Measurements from ENCODE around the gene ALPK3.

The ALPK3 gene

GRCh38 chr15:84889991-84890669 lies 73.0 kb downstream of the ALPK3 start:
- Histone ChIP-seq H3K27ac (ENCODE audit: low read depth, low read length) (no peak overlapping the region), H3K9me3 (ENCODE audit: control insufficient read depth, insufficient read depth, low read length) (no peaks in the 10 kb centered on the region), H3K4me2 (ENCODE audit: low read length) (no peak overlapping the region), H3K36me3 (ENCODE audit: control insufficient read depth, low read length) (no peaks in the 10 kb centered on the region), H3K79me2 (ENCODE audit: control insufficient read depth, low read length) (no peaks in the 10 kb centered on the region), H3F3A (ENCODE audit: control insufficient read depth, insufficient read depth) (no peaks in the 10 kb centered on the region), H3K4me1 (ENCODE audit: control insufficient read depth, low read length) (no peaks in the 10 kb centered on the region), H3K27me3 (ENCODE audit: control insufficient read depth, low read length) (no peaks in the 10 kb centered on the region), H3K9me2 (replicated peaks; ENCODE audit: control insufficient read depth, low read length) (no peaks in the 10 kb centered on the region), H4K20me1 (ENCODE audit: control insufficient read depth, insufficient read depth, low read depth, low read length) (no peaks in the 10 kb centered on the region), H3K4me3 (ENCODE audit: low read length) (no peak overlapping the region)
- TF ChIP-seq CTCF (IDR thresholded peaks at IDR 0.05; ENCODE audit: low read depth, low read length, poor library complexity, severe bottlenecking) (no peak), EZH2phosphoT487 (IDR thresholded peaks at IDR 0.05; ENCODE audit: borderline replicate concordance, low read length) (no peak)

GRCh38 chr15:84890670-84891162 lies 73.6 kb downstream of the ALPK3 start:
- TF ChIP-seq EZH2phosphoT487 (IDR thresholded peaks at IDR 0.05; ENCODE audit: borderline replicate concordance, low read length) (no peak), CTCF (IDR thresholded peaks at IDR 0.05; ENCODE audit: low read depth, low read length, poor library complexity, severe bottlenecking) (no peak)
- Histone ChIP-seq H3K27ac (ENCODE audit: low read depth, low read length) (no peak overlapping the region), H3K27me3 (ENCODE audit: control insufficient read depth, low read length) (no peaks in the 10 kb centered on the region), H3K9me3 (ENCODE audit: control insufficient read depth, insufficient read depth, low read length) (no peaks in the 10 kb centered on the region), H3K4me2 (ENCODE audit: low read length) (no peak overlapping the region), H3K79me2 (ENCODE audit: control insufficient read depth, low read length) (no peaks in the 10 kb centered on the region), H3K4me1 (ENCODE audit: control insufficient read depth, low read length) (no peaks in the 10 kb centered on the region), H3K9me2 (replicated peaks; ENCODE audit: control insufficient read depth, low read length) (no peaks in the 10 kb centered on the region), H3F3A (ENCODE audit: control insufficient read depth, insufficient read depth) (no peaks in the 10 kb centered on the region), H3K4me3 (ENCODE audit: low read length) (no peak overlapping the region), H3K36me3 (ENCODE audit: control insufficient read depth, low read length) (no peaks in the 10 kb centered on the region), H4K20me1 (ENCODE audit: control insufficient read depth, insufficient read depth, low read depth, low read length) (no peaks in the 10 kb centered on the region)

- H3K9me3 ChIP-seq (ENCODE audit: control insufficient read depth, insufficient read depth, low read length), result no peaks in the 10 kb centered on the region
- H4K20me1 ChIP-seq (ENCODE audit: control insufficient read depth, insufficient read depth, low read depth, low read length), result no peaks in the 10 kb centered on the region
- H3K4me2 ChIP-seq (ENCODE audit: low read length), result no peak overlapping the region
- H3K4me3 ChIP-seq (ENCODE audit: low read length), result no peak overlapping the region
- H3K79me2 ChIP-seq (ENCODE audit: control insufficient read depth, low read length), result no peaks in the 10 kb centered on the region
- no peaks in the 10 kb centered on the region for H3K4me1 ChIP-seq (ENCODE audit: control insufficient read depth, low read length)
- H3K36me3 ChIP-seq (ENCODE audit: control insufficient read depth, low read length), result no peaks in the 10 kb centered on the region
- H3K27ac ChIP-seq (ENCODE audit: low read depth, low read length), result no peak overlapping the region
- TF ChIP-seq CTCF (IDR thresholded peaks at IDR 0.05; ENCODE audit: low read depth, low read length, poor library complexity, severe bottlenecking) (no peak), EZH2phosphoT487 (IDR thresholded peaks at IDR 0.05; ENCODE audit: borderline replicate concordance, low read length) (no peak)
- H3F3A ChIP-seq (ENCODE audit: control insufficient read depth, insufficient read depth), result no peaks in the 10 kb centered on the region
- H3K27me3 ChIP-seq (ENCODE audit: control insufficient read depth, low read length), result no peaks in the 10 kb centered on the region
- H3K9me2 ChIP-seq (replicated peaks; ENCODE audit: control insufficient read depth, low read length), result no peaks in the 10 kb centered on the region
These were observed 74.2 kb downstream of the ALPK3 start for GRCh38 chr15:84891339-84891738.
